Keratinocyte (primary cell): Measurements from ENCODE around the gene OR4N5. TPM values are rescaled to one million over a fixed set of nuclear protein-coding genes. Genes with fewer than 3 reads are reported as not detected.

ENCODE experiments used
- DNase-seq: peaks from one replicate; pipeline ENCODE4 v3.0.0-alpha.2; 2011; ENCODE audit warnings: low read depth, missing footprints, low spot score
- FAIRE-seq: peaks from 2 replicates; lab custom pipeline; 2011; peaks lifted over from hg19 to GRCh38; lab: Jason Lieb, UNC
- H2AFZ ChIP-seq: 2 replicates; pipeline ENCODE4 v1.6.0; 2012; ENCODE audit warnings: low read length, control low read depth, inconsistent platforms; ENCODE audit not compliant: control insufficient read depth
- H3K27ac ChIP-seq: 2 replicates; pipeline ENCODE4 v1.5.1; 2011; ENCODE audit warnings: low read length; ENCODE audit not compliant: control insufficient read depth, insufficient read depth
- H3K27me3 ChIP-seq: 3 replicates; pipeline ENCODE4 v1.6.0; 2011; ENCODE audit warnings: low read length; ENCODE audit not compliant: control insufficient read depth, insufficient read depth; ENCODE audit errors: extremely low read depth
- H3K36me3 ChIP-seq, 2 experiments: 2 replicates in 1 of 2; 3 replicates in 1 of 2; pipeline ENCODE4 v1.5.1; 2011; ENCODE audit warnings: low read length in 2 of 2, mild to moderate bottlenecking in 1 of 2; ENCODE audit not compliant: control insufficient read depth in 2 of 2, insufficient read depth in 2 of 2; ENCODE audit errors: extremely low read depth in 1 of 2
- H3K4me1 ChIP-seq: 3 replicates; pipeline ENCODE4 v1.5.1; 2011; ENCODE audit warnings: low read length; ENCODE audit not compliant: control insufficient read depth, insufficient read depth; ENCODE audit errors: extremely low read depth
- H3K4me2 ChIP-seq: 3 replicates; pipeline ENCODE4 v1.6.0; 2011; ENCODE audit warnings: low read depth, low read length; ENCODE audit not compliant: control insufficient read depth, insufficient read depth; ENCODE audit errors: extremely low read depth
- H3K4me3 ChIP-seq, 3 experiments: fragments of 200-600 bp in 1 of 3; sonication (generic) in 1 of 3; 2 replicates in 2 of 3; 3 replicates in 1 of 3; pipeline ENCODE4 v1.5.1; 2011 to 2016; ENCODE audit warnings: low read length in 3 of 3, mild to moderate bottlenecking in 3 of 3, control low read depth in 2 of 3, inconsistent platforms in 1 of 3, low read depth in 1 of 3, mixed read lengths in 1 of 3, mixed run types in 1 of 3, moderate library complexity in 1 of 3; ENCODE audit not compliant: control insufficient read depth in 2 of 3, insufficient read depth in 2 of 3; ENCODE audit errors: extremely low read depth in 1 of 3
- H3K79me2 ChIP-seq: 2 replicates; pipeline ENCODE4 v1.6.0; 2012; ENCODE audit warnings: low read length; ENCODE audit not compliant: control insufficient read depth, insufficient read depth
- H3K9ac ChIP-seq: 3 replicates; pipeline ENCODE4 v1.6.0; 2011; ENCODE audit warnings: low read length; ENCODE audit not compliant: control insufficient read depth, insufficient read depth; ENCODE audit errors: extremely low read depth
- H3K9me1 ChIP-seq: 3 replicates; pipeline ENCODE4 v1.6.0; 2011; ENCODE audit warnings: low read length; ENCODE audit not compliant: control insufficient read depth, insufficient read depth; ENCODE audit errors: extremely low read depth
- H3K9me3 ChIP-seq: 2 replicates; pipeline ENCODE4 v1.5.1; 2012; ENCODE audit warnings: low read depth, low read length; ENCODE audit not compliant: control insufficient read depth
- H4K20me1 ChIP-seq: 3 replicates; pipeline ENCODE4 v1.6.0; 2011; ENCODE audit warnings: low read length; ENCODE audit not compliant: control insufficient read depth, insufficient read depth; ENCODE audit errors: extremely low read depth
- CTCF ChIP-seq, 3 experiments: IDR thresholded peaks in 1 of 3; conservative IDR thresholded peaks in 1 of 3; optimal IDR thresholded peaks in 1 of 3; 2 replicates in 2 of 3; 3 replicates in 1 of 3; pipeline versions ENCODE3 to v1.5.1; 2011; ENCODE audit warnings: low read length in 3 of 3, mild to moderate bottlenecking in 3 of 3, moderate library complexity in 2 of 3, control low read depth in 1 of 3, inconsistent platforms in 1 of 3; ENCODE audit not compliant: insufficient read depth in 2 of 3; ENCODE audit errors: extremely low read depth in 1 of 3
- EZH2 ChIP-seq: IDR thresholded peaks from one replicate; pipeline ENCODE4 v1.6.1; 2012; ENCODE audit warnings: inconsistent platforms, mild to moderate bottlenecking, low read length, moderate library complexity
- dilution Hi-C: fragments of 300-500 bp; cut with MboI; formaldehyde crosslinking; loops from one replicate; pipeline ENCODE4 v1.7.0; 2020; ENCODE audit warnings: low sequenced_read_pairs; ENCODE audit not compliant: extremely low pct_ligation_motif_present
- polyA plus RNA-seq, 5 experiments: library from polyadenylated mRNA; depleted of rRNA in 3 of 5; stranded (reverse) in 3 of 5; stranded (forward) in 1 of 5; unstranded in 1 of 5; fragments of >200 nt; gene quantifications; 1 replicate in 1 of 5; 2 replicates in 3 of 5; 3 replicates in 1 of 5; pipeline versions ENCODE4 v1.2.1 to v1.2.3, GENCODE V29; 2011 to 2012; ENCODE audit warnings: missing spikeins in 2 of 5, low read depth in 1 of 5, low replicate concordance in 1 of 5

OR4N5 gene
- polyA plus RNA-seq, 1 donor (not counting 4 experiments of a cell fraction or from before 2014, with no cell fraction given), result not detected

- Histone ChIP-seq H3K27me3 (no peaks in the 10 kb centered on the region), H3K27ac (no peak overlapping the region), H3K9me3 (no peaks in the 10 kb centered on the region), H3K9me1 (no peaks in the 10 kb centered on the region), H3K4me1 (no peaks in the 10 kb centered on the region), H3K36me3 (no peaks in the 10 kb centered on the region), H3K79me2 (no peaks in the 10 kb centered on the region), H4K20me1 (no peaks in the 10 kb centered on the region), H3K4me2 (no peak overlapping the region), H3K4me3 (no peak overlapping the region), H3K9ac (no peak overlapping the region), H2AFZ (no peak overlapping the region)
- no peak for TF ChIP-seq EZH2
- no peak for TF ChIP-seq CTCF (optimal IDR thresholded peaks at IDR 0.05 in 1 of 3, IDR thresholded peaks at IDR 0.05 in 1 of 3, conservative IDR thresholded peaks at IDR 0.05 in 1 of 3; ENCODE audit: extremely low read depth in 1 of 3, insufficient read depth in 2 of 3, low read length in 3 of 3)
- dilution Hi-C loops, result no loop called here
- FAIRE-seq (no peak), DNase-seq (no peak)
These were observed 41.9 kb downstream of the OR4N5 start for GRCh38 chr14:20180486-20180885.

GRCh38 chr14:20184181-20184580, 45.6 kb downstream of the OR4N5 start:
- TF ChIP-seq EZH2 (no peak), CTCF (optimal IDR thresholded peaks at IDR 0.05 in 1 of 3, IDR thresholded peaks at IDR 0.05 in 1 of 3, conservative IDR thresholded peaks at IDR 0.05 in 1 of 3; ENCODE audit: extremely low read depth in 1 of 3, insufficient read depth in 2 of 3, low read length in 3 of 3) (no peak)
- no peaks in the 10 kb centered on the region for H4K20me1 ChIP-seq
- no peaks in the 10 kb centered on the region for H3K36me3 ChIP-seq
- H3K79me2 ChIP-seq, result no peaks in the 10 kb centered on the region
- H3K27me3 ChIP-seq, result no peaks in the 10 kb centered on the region
- H3K4me2 ChIP-seq, result no peak overlapping the region
- no peaks in the 10 kb centered on the region for H3K4me1 ChIP-seq
- no peak for DNase-seq
- no peaks in the 10 kb centered on the region for H3K9me1 ChIP-seq
- no peak overlapping the region for H3K4me3 ChIP-seq
- no peak overlapping the region for H3K27ac ChIP-seq
- dilution Hi-C loops, result no loop called here
- H2AFZ ChIP-seq, result no peak overlapping the region
- no peak for FAIRE-seq
- H3K9me3 ChIP-seq, result no peaks in the 10 kb centered on the region
- H3K9ac ChIP-seq, result no peak overlapping the region
